ENCODE results near the gene ABLIM1.
A peak's percentile ranks its signal among the peaks of the same experiment; 100 is the strongest.

Gene ABLIM1

DNA sequence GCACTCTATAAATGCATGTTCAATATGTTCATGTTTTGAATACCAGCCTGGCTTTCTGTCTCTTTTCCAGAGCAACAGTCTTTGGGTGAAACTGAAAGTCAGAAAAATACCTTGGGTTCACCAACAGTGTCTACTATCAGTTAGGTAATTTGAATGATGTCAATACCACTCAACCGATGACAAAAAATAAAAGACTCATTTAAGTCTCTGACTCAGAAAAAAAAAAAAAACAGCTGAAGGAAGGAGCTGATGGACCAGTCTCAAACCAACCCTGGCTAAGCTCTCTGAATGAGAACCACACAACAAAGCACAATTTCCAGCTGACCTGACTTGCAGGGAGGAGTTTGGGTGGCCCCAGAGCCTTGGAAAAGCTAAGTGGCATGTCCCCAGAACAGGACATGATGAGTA is 42.5 kb downstream of the ABLIM1 start:
- no peak overlapping the region for H3K4me3 ChIP-seq
- H3K9me3 ChIP-seq = no peaks in the 10 kb centered on the region
- TF ChIP-seq, protein P1, sequence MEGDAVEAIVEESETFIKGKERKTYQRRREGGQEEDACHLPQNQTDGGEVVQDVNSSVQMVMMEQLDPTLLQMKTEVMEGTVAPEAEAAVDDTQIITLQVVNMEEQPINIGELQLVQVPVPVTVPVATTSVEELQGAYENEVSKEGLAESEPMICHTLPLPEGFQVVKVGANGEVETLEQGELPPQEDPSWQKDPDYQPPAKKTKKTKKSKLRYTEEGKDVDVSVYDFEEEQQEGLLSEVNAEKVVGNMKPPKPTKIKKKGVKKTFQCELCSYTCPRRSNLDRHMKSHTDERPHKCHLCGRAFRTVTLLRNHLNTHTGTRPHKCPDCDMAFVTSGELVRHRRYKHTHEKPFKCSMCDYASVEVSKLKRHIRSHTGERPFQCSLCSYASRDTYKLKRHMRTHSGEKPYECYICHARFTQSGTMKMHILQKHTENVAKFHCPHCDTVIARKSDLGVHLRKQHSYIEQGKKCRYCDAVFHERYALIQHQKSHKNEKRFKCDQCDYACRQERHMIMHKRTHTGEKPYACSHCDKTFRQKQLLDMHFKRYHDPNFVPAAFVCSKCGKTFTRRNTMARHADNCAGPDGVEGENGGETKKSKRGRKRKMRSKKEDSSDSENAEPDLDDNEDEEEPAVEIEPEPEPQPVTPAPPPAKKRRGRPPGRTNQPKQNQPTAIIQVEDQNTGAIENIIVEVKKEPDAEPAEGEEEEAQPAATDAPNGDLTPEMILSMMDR (IDR thresholded peaks at IDR 0.05) = no peak
- H3K27me3 ChIP-seq = no peaks in the 10 kb centered on the region
- H3K4me1 ChIP-seq = peaks cover 0 to 17% (median 0%) of the 10 kb centered on the region in 4 donors
- H3K27ac ChIP-seq = no peak overlapping the region
- intact Hi-C loops (cut with DNase I; ENCODE audit: low total_unique reads) = no loop called here
- H3K36me3 ChIP-seq = no peaks in the 10 kb centered on the region
- no peak for DNase-seq

DNA sequence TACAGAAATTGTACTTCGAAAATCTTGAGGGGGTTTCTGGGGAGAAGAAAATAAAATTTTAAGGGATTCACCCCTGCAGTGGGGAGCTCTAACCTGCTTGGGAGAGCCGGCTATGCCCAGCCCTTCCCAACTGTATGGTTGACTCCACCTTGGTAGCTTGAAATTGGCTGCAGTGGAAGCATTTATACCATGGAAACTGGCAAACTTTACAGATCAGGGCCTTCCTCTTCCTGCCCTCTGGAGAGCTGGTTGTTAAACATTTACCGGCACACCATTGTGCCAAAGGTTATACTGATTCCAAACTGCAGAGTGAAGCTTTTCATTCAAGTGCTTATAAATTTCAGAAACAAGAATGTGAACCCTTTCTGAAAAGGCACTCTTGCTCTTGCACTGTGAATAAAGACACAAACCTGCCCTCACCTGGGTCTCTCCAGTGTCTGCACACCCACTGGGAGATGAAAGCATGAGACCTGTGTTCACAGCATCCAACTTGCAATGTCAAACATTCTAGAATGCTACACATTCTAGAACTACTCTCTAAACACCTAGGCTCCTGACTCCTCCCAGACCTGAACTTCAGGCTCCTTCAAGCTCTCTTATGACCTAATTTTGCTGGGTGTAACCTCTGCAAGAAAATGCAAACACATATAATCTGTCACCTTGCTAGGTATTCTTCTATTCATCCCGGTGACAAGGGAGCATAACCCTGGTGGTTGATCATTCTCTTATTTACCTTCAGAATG is 44.7 kb downstream of the ABLIM1 start:
- Histone ChIP-seq H3K9me3 (no peaks in the 10 kb centered on the region), H3K4me3 (no peak overlapping the region), H3K4me1 (no peaks in the 10 kb centered on the region), H3K36me3 (no peaks in the 10 kb centered on the region), H3K27ac (no peak overlapping the region), H3K27me3 (no peaks in the 10 kb centered on the region)
- intact Hi-C loops (cut with DNase I; ENCODE audit: low total_unique reads) = no loop called here
- DNase-seq = no peak
- TF ChIP-seq, protein P1 (IDR thresholded peaks at IDR 0.05) = no peak

DNA sequence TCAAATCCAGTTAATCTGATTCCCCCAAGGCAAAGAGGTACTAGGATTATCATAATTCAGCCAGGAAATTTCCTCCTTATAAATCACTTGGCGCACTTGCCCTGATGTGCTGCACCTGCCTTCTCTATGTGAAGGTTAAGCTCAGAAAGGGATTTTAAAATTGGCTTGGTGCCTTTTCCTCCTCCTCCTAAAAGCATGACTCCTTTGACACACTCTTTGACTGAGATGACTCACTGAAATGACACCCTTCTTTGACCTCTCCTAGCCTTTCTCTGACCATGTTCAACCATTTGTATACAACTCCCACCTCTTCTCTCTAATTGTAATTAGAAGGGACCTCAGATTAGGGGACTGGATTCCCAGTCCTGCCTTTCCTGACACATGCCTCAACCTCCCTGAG is 46.5 kb downstream of the ABLIM1 start:
- Histone ChIP-seq H3K27me3 (no peaks in the 10 kb centered on the region), H3K4me3 (no peak overlapping the region), H3K9me3 (no peaks in the 10 kb centered on the region), H3K4me1 (peaks cover 0 to 5% (median 0%) of the 10 kb centered on the region in 4 donors), H3K27ac (no peak overlapping the region), H3K36me3 (no peaks in the 10 kb centered on the region)
- DNase-seq = no peak
- intact Hi-C loops (cut with DNase I; ENCODE audit: low total_unique reads) = no loop called here
- TF ChIP-seq, protein P1 (IDR thresholded peaks at IDR 0.05) = no peak

DNA sequence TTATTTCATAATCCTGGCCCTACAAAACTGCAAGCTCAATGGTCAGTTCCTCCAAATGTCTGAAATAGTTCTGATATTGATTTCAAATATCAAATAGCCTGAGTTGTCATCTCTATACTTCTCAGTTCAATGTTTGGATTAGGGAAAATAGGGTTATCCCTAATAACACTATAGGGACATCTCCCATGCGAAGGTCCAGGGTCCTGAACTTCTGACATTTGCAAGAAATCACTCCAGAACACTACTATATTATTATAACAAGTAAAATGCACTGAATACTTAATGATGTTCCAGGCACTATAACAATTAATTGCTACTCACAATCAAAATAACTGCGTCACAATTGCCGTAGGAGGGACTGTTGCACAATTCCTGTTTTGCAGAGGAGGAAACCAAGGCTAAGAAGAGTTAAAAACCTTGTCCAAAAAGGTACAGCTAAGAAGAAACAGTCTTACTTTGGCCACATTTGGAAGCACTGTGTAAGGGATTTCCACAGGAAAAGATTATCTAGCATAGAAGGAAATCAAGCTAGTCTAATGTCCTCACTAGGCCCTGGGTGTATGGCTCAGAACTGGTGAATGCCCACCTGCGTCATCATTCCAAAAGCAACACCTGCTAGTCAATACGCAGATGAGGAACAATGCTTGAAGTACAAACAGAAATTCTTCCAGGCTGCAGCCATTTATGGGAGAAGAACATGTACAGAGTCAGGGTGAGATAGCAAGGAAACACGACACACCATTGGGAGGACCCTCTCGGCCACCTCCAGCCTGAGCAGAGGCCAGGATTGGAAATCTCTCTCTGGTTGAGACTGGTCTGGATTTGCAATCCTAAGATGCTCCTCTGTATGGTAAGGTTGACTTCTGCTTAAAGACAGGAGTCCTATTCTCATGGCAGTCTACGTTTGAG is 48.3 kb downstream of the ABLIM1 start:
- no peaks in the 10 kb centered on the region for H3K36me3 ChIP-seq
- intact Hi-C loops (cut with DNase I; ENCODE audit: low total_unique reads) = no loop called here
- no peak overlapping the region for H3K4me3 ChIP-seq
- H3K4me1 ChIP-seq = peaks cover 0 to 5% (median 0%) of the 10 kb centered on the region in 4 donors
- H3K9me3 ChIP-seq = no peaks in the 10 kb centered on the region
- TF ChIP-seq, protein P1 (IDR thresholded peaks at IDR 0.05) = no peak
- DNase-seq = no peak
- H3K27ac ChIP-seq = peak overlapping the region in 1 of 2 donors; percentile 9
- H3K27me3 ChIP-seq = no peaks in the 10 kb centered on the region

DNA sequence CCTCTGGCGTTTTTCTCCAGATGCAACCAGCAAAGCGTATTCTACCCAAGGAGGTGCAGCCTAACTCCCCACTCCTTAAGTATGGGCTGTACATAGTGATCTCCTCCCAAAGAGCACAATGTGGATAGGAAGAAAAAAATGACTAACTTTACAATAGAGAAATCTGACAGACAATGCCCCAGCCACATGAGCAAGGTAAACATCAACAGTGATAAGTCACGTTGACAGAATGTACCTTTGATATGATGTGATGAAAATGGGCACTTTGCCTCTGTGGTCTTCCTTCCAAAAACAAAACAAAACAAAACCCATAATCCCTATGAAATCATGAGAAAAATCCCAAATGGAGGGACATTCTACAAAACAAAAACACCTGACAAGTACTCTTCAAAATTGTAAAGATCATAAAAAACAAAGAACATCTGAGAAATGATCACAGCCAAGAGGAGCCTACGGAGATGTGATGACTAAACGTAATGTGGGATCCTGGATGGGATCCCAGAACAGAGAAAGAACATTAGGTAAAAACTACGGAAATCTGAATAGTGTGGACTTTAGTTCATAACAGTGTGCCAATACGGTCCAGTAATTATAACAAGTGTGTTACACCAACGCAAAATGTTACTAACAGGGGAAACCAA is 50.6 kb downstream of the ABLIM1 start:
- no peak for DNase-seq
- TF ChIP-seq, protein P1 (IDR thresholded peaks at IDR 0.05) = no peak
- intact Hi-C loops (cut with DNase I; ENCODE audit: low total_unique reads) = no loop called here
- H3K27me3 ChIP-seq = no peaks in the 10 kb centered on the region
- peaks cover 0 to 10% (median 0%) of the 10 kb centered on the region in 4 donors for H3K4me1 ChIP-seq
- H3K36me3 ChIP-seq = no peaks in the 10 kb centered on the region
- no peaks in the 10 kb centered on the region for H3K9me3 ChIP-seq
- no peak overlapping the region for H3K4me3 ChIP-seq
- H3K27ac ChIP-seq = no peak overlapping the region

Data from tibial artery (tissue), 4 donors.